H9 (cell line): ENCODE data around the gene CRHBP. TPM values are rescaled to one million over a fixed set of nuclear protein-coding genes. Genes with fewer than 3 reads are reported as not detected.

Experiments
- DNase-seq: peaks from one replicate; pipeline ENCODE4 v3.0.0-alpha.2; 2017
- H2AFZ ChIP-seq: one replicate; pipeline ENCODE4 v1.6.1; 2013; ENCODE audit warnings: mild to moderate bottlenecking, low read length, control low read depth, moderate library complexity
- H2AK5ac ChIP-seq: 2 replicates; pipeline ENCODE4 v1.6.1; 2013; ENCODE audit warnings: low read length, control low read depth, mixed read lengths; ENCODE audit not compliant: insufficient read length
- H2BK120ac ChIP-seq: one replicate; pipeline ENCODE4 v1.6.1; 2013; ENCODE audit warnings: low read depth, mild to moderate bottlenecking, low read length, control low read depth, inconsistent platforms; ENCODE audit not compliant: poor library complexity, severe bottlenecking
- H2BK12ac ChIP-seq: 2 replicates; pipeline ENCODE4 v1.6.1; 2013; ENCODE audit warnings: low read length, control low read depth, mixed read lengths, low read depth; ENCODE audit not compliant: insufficient read length
- H2BK15ac ChIP-seq: 2 replicates; pipeline ENCODE4 v1.6.1; 2013; ENCODE audit warnings: low read depth, low read length, control low read depth
- H2BK20ac ChIP-seq: one replicate; pipeline ENCODE4 v1.6.1; 2013; ENCODE audit warnings: low read depth, mild to moderate bottlenecking, low read length, control low read depth, inconsistent platforms; ENCODE audit not compliant: poor library complexity, severe bottlenecking
- H2BK5ac ChIP-seq: 2 replicates; pipeline ENCODE4 v1.6.1; 2013; ENCODE audit warnings: low read length, control low read depth, mixed read lengths; ENCODE audit not compliant: insufficient read length
- H3K14ac ChIP-seq: 2 replicates; pipeline ENCODE4 v1.6.1; 2013; ENCODE audit warnings: low read length, control low read depth; ENCODE audit not compliant: insufficient read depth
- H3K18ac ChIP-seq: 2 replicates; pipeline ENCODE4 v1.6.1; 2013; ENCODE audit warnings: low read depth, mild to moderate bottlenecking, mixed read lengths, low read length, control low read depth; ENCODE audit not compliant: insufficient read length
- H3K23ac ChIP-seq: 2 replicates; pipeline ENCODE4 v1.6.1; 2013; ENCODE audit warnings: low read length, control low read depth, mixed read lengths, low read depth; ENCODE audit not compliant: insufficient read length
- H3K23me2 ChIP-seq: 2 replicates; pipeline ENCODE4 v1.6.1; 2013; ENCODE audit warnings: low read depth, mild to moderate bottlenecking, mixed read lengths, low read length, control low read depth; ENCODE audit not compliant: insufficient read length, poor library complexity, severe bottlenecking
- H3K27ac ChIP-seq: 2 replicates; pipeline ENCODE4 v1.5.1; 2013; ENCODE audit warnings: low read length, control low read depth, mixed read lengths, low read depth; ENCODE audit not compliant: insufficient read length
- H3K27me3 ChIP-seq: 2 replicates; pipeline ENCODE4 v1.6.1; 2013; ENCODE audit warnings: low read length, control low read depth, inconsistent platforms; ENCODE audit not compliant: insufficient read depth
- H3K4ac ChIP-seq: 2 replicates; pipeline ENCODE4 v1.6.1; 2013; ENCODE audit warnings: low read depth, mild to moderate bottlenecking, control low read depth, inconsistent platforms, low read length, moderate library complexity
- H3K4me1 ChIP-seq: 2 replicates; pipeline ENCODE4 v1.6.1; 2013; ENCODE audit warnings: low read length, control low read depth, inconsistent platforms; ENCODE audit not compliant: insufficient read depth
- H3K4me2 ChIP-seq: 2 replicates; pipeline ENCODE4 v1.6.1; 2013; ENCODE audit warnings: low read length, control low read depth, mixed read lengths; ENCODE audit not compliant: insufficient read length, insufficient read depth
- H3K56ac ChIP-seq: 2 replicates; pipeline ENCODE4 v1.6.1; 2013; ENCODE audit warnings: low read depth, mild to moderate bottlenecking, mixed read lengths, low read length, control low read depth; ENCODE audit not compliant: insufficient read length
- H3K79me1 ChIP-seq: 2 replicates; pipeline ENCODE4 v1.6.1; 2013; ENCODE audit warnings: low read depth, mild to moderate bottlenecking, moderate library complexity, low read length, control low read depth, inconsistent platforms; ENCODE audit not compliant: insufficient read depth, poor library complexity, severe bottlenecking
- H3K79me2 ChIP-seq: 2 replicates; pipeline ENCODE4 v1.6.1; 2013; ENCODE audit warnings: low read length, control low read depth, inconsistent platforms; ENCODE audit not compliant: insufficient read depth
- H3K9ac ChIP-seq: 2 replicates; pipeline ENCODE4 v1.6.1; 2013; ENCODE audit warnings: low read length, control low read depth, mixed read lengths; ENCODE audit not compliant: insufficient read length; ENCODE audit errors: extremely low read depth
- H3K9me3 ChIP-seq: one replicate; pipeline ENCODE4 v1.6.1; 2013; ENCODE audit warnings: low read depth, low read length, inconsistent platforms; ENCODE audit not compliant: control insufficient read depth
- H3T11ph ChIP-seq: one replicate; pipeline ENCODE4 v1.6.1; 2013; ENCODE audit warnings: mild to moderate bottlenecking, low read length, control low read depth, inconsistent platforms
- H4K20me1 ChIP-seq: one replicate; pipeline ENCODE4 v1.6.1; 2013; ENCODE audit not compliant: control insufficient read depth, insufficient read length, insufficient read depth
- H4K5ac ChIP-seq: 2 replicates; pipeline ENCODE4 v1.6.1; 2013; ENCODE audit warnings: low read depth, mild to moderate bottlenecking, mixed read lengths, low read length, control low read depth; ENCODE audit not compliant: insufficient read length
- H4K8ac ChIP-seq: replicated peaks from 2 replicates; pipeline ENCODE4 v1.6.1; 2013; ENCODE audit warnings: low read length, control low read depth, mixed read lengths, low read depth; ENCODE audit not compliant: insufficient read length
- H4K91ac ChIP-seq: 2 replicates; pipeline ENCODE4 v1.6.1; 2013; ENCODE audit warnings: low read depth, mild to moderate bottlenecking, moderate library complexity, mixed read lengths, low read length, control low read depth; ENCODE audit not compliant: insufficient read length
- H3K27ac Mint-ChIP-seq, 3 experiments: 2 replicates in 2 of 3; 3 replicates in 1 of 3; pipeline ENCODE4 v1.8.0; 2020 to 2021; ENCODE audit warnings: mixed read lengths in 3 of 3, mild to moderate bottlenecking in 1 of 3, moderate library complexity in 1 of 3
- H3K27me3 Mint-ChIP-seq: 2 replicates; pipeline ENCODE4 v1.8.0; 2021; ENCODE audit warnings: low read depth, mild to moderate bottlenecking, moderate library complexity, mixed read lengths
- H3K36me3 Mint-ChIP-seq, 3 experiments: 2 replicates in 2 of 3; 3 replicates in 1 of 3; pipeline ENCODE4 v1.8.0; 2020 to 2021; ENCODE audit warnings: low read depth in 3 of 3, mixed read lengths in 3 of 3; ENCODE audit not compliant: insufficient read depth in 1 of 3
- H3K4me1 Mint-ChIP-seq, 2 experiments: 2 replicates each; pipeline ENCODE4 v1.8.0; 2020; ENCODE audit warnings: mixed read lengths in 2 of 2
- H3K4me3 Mint-ChIP-seq, 2 experiments: 2 replicates in 1 of 2; 3 replicates in 1 of 2; pipeline ENCODE4 v1.8.0; 2020 to 2021; ENCODE audit warnings: mild to moderate bottlenecking in 2 of 2, mixed read lengths in 2 of 2, moderate library complexity in 1 of 2
- H3K9me3 Mint-ChIP-seq, 2 experiments: 2 replicates in 1 of 2; 3 replicates in 1 of 2; pipeline ENCODE4 v1.8.0; 2020; ENCODE audit warnings: mild to moderate bottlenecking in 2 of 2, mixed read lengths in 2 of 2, moderate library complexity in 1 of 2
- WGBS: extraction: QIAGEN DNeasy Blood & Tissue Kit; methylation state at CpG from one replicate; pipeline ENCODE4 v1.1.7; 2013; ENCODE audit warnings: missing lambda C conversion rate, low lambda C conversion rate, mixed read lengths; ENCODE audit not compliant: insufficient read length; ENCODE audit errors: extremely low coverage; 5-methylcytosine and 5-hydroxymethylcytosine counted together
- total RNA-seq: library from RNA; stranded (reverse); gene quantifications from 2 replicates; pipeline ENCODE4 v1.2.1, GENCODE V29; 2021
- TF ChIP-seq, protein P1 (sequence below): fragments of 200-600 bp; sonication (generic); conservative IDR thresholded peaks from 3 replicates; pipeline ENCODE4 v1.8.0; 2021; ENCODE audit warnings: antibody characterized with exemption, mild to moderate bottlenecking

CRHBP gene
- total RNA-seq, 1 experiment from 2014 or later = not detected

DNA sequence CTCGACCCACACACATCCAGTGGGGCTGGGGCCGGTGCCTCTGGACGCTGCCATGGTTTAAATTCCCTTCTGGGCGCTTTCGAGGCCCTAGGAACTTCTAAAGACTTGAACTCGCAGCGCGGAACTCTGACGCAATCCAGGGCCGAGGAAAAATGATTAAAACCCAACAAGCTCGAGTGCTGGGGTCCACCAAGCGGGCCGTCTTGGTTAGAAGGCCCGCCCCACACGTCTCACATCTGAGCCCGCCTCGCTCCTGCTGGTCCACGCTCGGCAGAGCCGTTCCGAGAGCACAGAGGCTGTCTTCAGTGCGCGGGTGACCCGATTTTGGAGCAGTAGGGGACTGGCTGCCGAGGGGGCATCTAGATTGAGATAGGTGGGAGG is 1.5 kb downstream of the CRHBP start:
- Histone ChIP-seq H3K27me3 (peaks cover 33% of the 10 kb centered on the region), H3K4me2 (peak overlapping the region; percentile 89), H4K5ac (no peak overlapping the region), H3K14ac (no peak overlapping the region; the same call in 1 of the 2 replicates), H4K8ac (no peak overlapping the region), H3K23ac (no peak overlapping the region), H2BK20ac (no peak overlapping the region), H3K79me1 (no peaks in the 10 kb centered on the region), H3K23me2 (peaks cover 14% of the 10 kb centered on the region), H3K9ac (no peak overlapping the region), H3T11ph (no peak overlapping the region), H4K91ac (no peak overlapping the region), H3K9me3 (no peaks in the 10 kb centered on the region), H3K18ac (no peak overlapping the region), H2AFZ (no peak overlapping the region), H3K56ac (no peak overlapping the region), H2BK5ac (no peak overlapping the region), H3K27ac (no peak overlapping the region), H2BK12ac (no peak overlapping the region), H2AK5ac (no peak overlapping the region), H4K20me1 (no peaks in the 10 kb centered on the region), H3K4ac (no peak overlapping the region), H3K4me1 (peaks cover 5% of the 10 kb centered on the region; the same call in 1 of the 2 replicates), H2BK120ac (no peak overlapping the region), H3K79me2 (no peaks in the 10 kb centered on the region), H2BK15ac (no peak overlapping the region)
- TF ChIP-seq, protein P1, sequence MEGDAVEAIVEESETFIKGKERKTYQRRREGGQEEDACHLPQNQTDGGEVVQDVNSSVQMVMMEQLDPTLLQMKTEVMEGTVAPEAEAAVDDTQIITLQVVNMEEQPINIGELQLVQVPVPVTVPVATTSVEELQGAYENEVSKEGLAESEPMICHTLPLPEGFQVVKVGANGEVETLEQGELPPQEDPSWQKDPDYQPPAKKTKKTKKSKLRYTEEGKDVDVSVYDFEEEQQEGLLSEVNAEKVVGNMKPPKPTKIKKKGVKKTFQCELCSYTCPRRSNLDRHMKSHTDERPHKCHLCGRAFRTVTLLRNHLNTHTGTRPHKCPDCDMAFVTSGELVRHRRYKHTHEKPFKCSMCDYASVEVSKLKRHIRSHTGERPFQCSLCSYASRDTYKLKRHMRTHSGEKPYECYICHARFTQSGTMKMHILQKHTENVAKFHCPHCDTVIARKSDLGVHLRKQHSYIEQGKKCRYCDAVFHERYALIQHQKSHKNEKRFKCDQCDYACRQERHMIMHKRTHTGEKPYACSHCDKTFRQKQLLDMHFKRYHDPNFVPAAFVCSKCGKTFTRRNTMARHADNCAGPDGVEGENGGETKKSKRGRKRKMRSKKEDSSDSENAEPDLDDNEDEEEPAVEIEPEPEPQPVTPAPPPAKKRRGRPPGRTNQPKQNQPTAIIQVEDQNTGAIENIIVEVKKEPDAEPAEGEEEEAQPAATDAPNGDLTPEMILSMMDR = no peak
- Mint-ChIP-seq H3K4me3 (peak overlapping the region; percentile 68 to 80), H3K9me3 (no peaks in the 10 kb centered on the region; a peak in 1 of 5 replicates), H3K36me3 (no peaks in the 10 kb centered on the region; a peak in 1 of 7 replicates), H3K27ac (no peak overlapping the region), H3K4me1 (peaks cover 16 to 18% of the 10 kb centered on the region in 2 experiments), H3K27me3 (peaks cover 67% of the 10 kb centered on the region)
- no CpG with 5 or more reads among the region's 25 CpGs for WGBS
- no peak for DNase-seq
